Rectal smooth muscle tissue (tissue), 1 donor: ENCODE data around the gene OS9.
A peak's percentile ranks its signal among the peaks of the same experiment; 100 is the strongest.

Experiments used
- H3K27ac ChIP-seq: one replicate; pipeline ENCODE4 v1.7.0; 2013; ENCODE audit warnings: low read depth, low read length, inconsistent platforms
- H3K27me3 ChIP-seq: one replicate; pipeline ENCODE4 v1.7.0; 2013; ENCODE audit warnings: low read length; ENCODE audit not compliant: control insufficient read depth, insufficient read depth
- H3K36me3 ChIP-seq: one replicate; pipeline ENCODE4 v1.7.0; 2013; ENCODE audit warnings: low read length; ENCODE audit not compliant: control insufficient read depth, insufficient read depth
- H3K4me1 ChIP-seq: one replicate; pipeline ENCODE4 v1.7.0; 2013; ENCODE audit warnings: low read length; ENCODE audit not compliant: control insufficient read depth, insufficient read depth
- H3K4me3 ChIP-seq: one replicate; pipeline ENCODE4 v1.7.0; 2013; ENCODE audit warnings: low read length
- H3K9ac ChIP-seq: one replicate; pipeline ENCODE4 v1.7.0; 2013; ENCODE audit warnings: low read length

Gene OS9

DNA sequence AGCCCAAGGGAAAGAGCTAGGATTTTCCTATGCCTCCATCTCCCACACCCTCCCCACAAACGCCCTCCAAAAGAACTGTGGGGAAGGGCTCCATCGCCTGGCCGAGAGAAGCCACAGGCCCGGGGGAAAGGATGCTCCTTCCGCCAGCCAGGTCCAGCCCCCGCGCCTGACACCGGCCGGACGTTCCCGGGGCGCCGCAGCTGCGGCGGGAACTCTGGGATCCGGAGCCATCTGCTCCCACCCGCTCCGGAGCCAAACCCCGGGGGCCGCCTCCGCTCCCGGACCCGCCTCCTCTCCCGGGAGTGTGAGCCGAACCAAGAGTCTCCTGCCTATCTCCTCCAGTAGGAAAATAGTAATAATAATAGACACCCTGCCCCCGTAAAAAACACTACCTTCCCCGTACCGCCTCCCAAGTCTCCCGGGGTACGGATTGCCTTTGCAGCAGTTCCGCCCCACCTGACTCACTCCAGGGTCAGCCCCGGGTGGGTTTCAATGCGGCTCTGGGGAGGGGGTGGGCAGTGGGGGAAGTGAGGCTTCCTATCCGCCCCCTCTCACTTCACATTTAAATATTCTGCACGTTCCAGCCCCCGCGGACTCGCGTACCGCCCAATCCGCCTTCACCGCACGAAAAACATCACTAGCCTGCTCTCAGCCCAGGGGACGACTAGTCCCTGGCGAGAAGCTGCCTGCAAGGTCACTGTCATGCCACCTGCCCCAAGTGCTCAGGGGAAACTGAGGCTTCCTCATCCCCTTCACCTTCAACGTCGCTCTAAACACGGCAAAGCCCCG lies 42.2 kb downstream of the OS9 start:
- Histone ChIP-seq H3K27ac (no peak overlapping the region), H3K27me3 (peaks cover 35% of the 10 kb centered on the region), H3K36me3 (no peaks in the 10 kb centered on the region), H3K4me3 (no peak overlapping the region), H3K9ac (no peak overlapping the region), H3K4me1 (no peaks in the 10 kb centered on the region)

DNA sequence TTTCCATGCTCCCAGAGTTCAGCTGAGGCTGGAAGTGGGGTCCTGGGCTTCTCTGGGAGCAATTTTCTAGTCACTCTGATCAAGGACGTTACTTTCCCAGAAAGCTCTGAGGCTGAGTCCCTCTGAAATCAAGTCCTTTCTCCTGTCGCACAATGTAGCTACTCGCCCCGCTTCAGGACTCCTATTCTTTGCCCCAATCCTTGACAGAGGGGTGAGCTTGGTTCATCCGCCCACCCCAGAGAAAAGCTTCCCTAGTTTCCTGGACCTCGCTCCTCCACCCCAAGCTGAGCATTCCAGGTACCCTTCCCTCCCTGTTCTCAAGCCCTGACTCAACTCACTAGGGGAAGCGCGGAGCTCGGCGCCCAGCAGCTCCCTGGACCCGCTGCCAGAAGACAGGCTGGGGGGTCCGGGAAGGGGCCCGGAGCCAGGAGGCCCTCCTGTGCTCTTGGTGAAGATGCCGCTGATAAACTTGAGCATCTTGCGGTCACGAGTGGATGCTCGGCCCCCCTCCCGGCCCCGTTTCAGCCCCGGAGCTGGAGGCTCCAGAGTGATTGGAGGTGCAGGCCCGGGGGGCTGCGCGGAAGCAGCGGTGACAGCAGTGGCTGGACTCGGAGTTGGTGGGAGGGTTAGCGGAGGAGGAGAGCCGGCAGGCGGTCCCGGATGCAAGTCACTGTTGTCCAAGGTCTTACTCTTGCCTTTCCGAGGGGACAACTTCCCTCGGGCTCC lies 43.0 kb downstream of the OS9 start:
- Histone ChIP-seq H3K27me3 (peaks cover 35% of the 10 kb centered on the region), H3K36me3 (no peaks in the 10 kb centered on the region), H3K27ac (no peak overlapping the region), H3K4me1 (no peaks in the 10 kb centered on the region), H3K4me3 (no peak overlapping the region), H3K9ac (no peak overlapping the region)

DNA sequence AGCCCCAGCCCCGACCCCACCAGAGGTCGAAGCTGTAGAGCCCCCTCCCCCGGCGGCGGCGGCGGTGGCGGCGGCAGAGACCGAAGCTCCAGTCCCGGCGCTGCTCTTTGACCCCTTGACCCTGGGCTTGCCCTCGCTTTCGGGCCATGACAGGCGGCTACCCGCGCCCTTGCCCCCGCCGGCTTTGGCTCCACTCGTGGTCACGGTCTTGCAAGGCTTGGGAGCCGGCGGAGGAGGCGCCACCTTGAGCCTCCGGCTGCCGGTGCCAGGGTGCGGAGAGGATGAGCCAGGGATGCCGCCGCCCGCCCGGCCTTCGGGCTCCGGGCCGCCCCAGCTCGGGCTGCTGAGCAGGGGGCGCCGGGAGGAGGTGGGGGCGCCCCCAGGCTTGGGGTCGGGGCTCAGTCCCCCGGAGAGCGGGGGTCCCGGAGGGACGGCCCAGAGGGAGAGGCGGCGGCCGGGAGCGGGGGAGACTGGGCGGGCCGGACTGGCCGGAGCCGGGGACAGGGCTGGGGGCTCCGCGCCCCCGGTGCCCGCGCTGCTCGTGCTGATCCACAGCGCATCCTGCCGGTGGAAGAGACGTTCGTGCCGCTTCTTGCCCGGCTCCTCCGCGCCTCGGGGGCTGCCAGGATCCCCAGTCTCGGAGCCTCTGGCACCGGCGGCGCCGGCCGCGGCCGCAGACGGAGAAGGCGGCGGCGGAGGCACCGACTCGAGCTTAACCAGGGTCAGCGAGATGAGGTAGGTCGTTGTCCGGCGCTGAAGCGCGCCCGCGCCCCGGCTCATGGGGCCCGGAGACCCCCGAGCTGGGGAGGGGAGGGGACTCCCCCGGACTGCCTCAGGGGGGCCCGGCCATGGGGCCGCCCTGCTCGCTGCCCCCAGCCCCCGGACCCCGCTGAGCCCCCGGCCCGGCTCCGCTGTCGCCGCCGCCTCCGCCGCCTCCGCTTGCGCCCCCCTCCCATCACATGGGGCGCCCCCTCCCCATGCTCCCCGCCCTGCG lies 43.8 kb downstream of the OS9 start:
- no peak overlapping the region for H3K27ac ChIP-seq
- H3K9ac ChIP-seq, result no peak overlapping the region
- no peaks in the 10 kb centered on the region for H3K4me1 ChIP-seq
- H3K36me3 ChIP-seq, result no peaks in the 10 kb centered on the region
- no peak overlapping the region for H3K4me3 ChIP-seq
- H3K27me3 ChIP-seq, result peaks cover 32% of the 10 kb centered on the region

DNA sequence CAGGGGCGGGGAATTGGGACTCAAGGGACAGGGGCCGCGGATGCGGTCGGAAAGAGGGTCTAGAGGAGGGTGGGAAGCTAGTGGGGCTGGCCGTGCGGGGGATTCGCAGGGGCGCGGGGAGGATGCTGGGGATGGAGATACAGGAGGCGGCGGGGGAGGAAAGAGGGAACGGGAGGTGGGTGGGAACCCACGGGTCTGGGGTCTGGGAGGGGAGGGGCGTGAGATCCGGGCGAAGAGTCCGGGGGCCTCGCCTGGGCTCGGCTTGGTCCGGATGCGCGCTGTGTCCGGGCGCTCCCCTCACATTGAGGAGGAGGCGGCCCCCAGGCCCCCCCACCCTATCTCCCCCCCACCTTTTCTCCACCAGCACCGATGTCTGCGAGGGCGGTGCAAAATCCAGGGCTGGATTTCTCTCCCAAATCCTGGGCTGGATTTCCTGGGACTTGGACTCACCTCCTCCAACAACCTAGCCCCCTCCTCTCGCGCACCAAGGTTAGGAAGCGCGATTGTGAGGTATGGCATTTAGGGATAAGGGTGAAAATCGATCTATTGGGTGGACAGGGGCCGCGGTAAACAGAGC lies 44.8 kb downstream of the OS9 start, which contains the start of gene AGAP2:
Gene AGAP2, minus strand, starts transcription at position 82 of the 577 bp plus-strand sequence. CDS start 496 bp downstream, outside the sequence.
- Histone ChIP-seq H3K36me3 (no peaks in the 10 kb centered on the region), H3K9ac (no peak within 1 kb of the TSS), H3K27me3 (peaks cover 32% of the 10 kb centered on the region), H3K4me3 (no peak within 1 kb of the TSS), H3K4me1 (no peaks in the 10 kb centered on the region), H3K27ac (no peak within 1 kb of the TSS)

DNA sequence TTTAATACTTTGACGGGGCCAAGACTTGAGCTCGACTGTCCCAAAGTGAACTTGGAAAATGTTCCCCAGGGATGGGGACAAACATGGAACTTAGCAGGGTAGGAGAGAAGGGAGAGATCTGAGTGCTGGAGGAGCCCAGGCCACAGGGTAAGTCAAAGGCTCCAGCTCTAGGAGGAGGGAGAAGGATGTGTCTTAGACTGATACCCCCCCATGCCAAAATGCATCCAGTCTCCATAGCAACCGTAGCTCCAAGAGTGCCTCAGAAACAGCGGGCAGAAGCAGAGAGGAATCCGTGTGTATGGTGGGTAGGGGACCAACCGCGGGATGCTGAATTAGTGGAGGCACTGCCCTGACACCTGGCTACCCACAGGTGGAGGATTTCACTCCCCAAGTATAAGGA lies 45.5 kb downstream of the OS9 start:
- H3K4me1 ChIP-seq, result no peaks in the 10 kb centered on the region
- H3K27ac ChIP-seq, result no peak overlapping the region
- no peak overlapping the region for H3K4me3 ChIP-seq
- H3K36me3 ChIP-seq, result no peaks in the 10 kb centered on the region
- no peak overlapping the region for H3K9ac ChIP-seq
- peaks cover 30% of the 10 kb centered on the region for H3K27me3 ChIP-seq

DNA sequence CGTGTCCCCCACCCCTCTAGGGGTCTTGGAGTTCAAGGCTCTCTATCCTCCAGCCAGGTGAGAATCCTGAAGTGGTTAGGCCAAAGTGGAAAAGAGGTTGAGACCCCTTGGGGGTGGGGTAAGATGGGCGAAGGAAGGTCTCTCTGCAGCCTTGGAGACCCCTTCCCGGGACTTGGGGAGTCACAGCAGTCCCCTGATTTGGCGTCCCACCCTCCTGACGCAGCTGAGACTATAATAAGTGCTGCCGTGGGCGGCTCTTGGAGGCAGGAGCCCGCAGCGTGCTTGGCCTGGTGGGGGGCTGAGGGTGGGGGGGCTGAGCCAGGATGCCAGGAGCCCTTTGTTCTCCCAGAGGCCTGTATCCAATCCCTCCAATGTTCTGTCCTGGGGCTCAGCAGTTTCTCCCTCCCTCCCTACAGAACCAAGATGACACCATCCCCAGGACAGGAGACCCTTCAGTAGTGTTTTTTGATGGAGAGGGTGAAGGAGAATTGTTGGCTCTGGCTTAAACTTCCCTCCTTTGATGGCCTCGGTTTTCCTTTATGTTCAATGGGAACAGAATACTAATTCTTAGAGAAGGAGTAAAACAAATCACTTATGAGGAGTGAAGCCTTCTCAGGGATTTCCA lies 46.1 kb downstream of the OS9 start:
- Histone ChIP-seq H3K36me3 (no peaks in the 10 kb centered on the region), H3K4me3 (no peak overlapping the region), H3K4me1 (no peaks in the 10 kb centered on the region), H3K9ac (no peak overlapping the region), H3K27me3 (peaks cover 27% of the 10 kb centered on the region), H3K27ac (no peak overlapping the region)

DNA sequence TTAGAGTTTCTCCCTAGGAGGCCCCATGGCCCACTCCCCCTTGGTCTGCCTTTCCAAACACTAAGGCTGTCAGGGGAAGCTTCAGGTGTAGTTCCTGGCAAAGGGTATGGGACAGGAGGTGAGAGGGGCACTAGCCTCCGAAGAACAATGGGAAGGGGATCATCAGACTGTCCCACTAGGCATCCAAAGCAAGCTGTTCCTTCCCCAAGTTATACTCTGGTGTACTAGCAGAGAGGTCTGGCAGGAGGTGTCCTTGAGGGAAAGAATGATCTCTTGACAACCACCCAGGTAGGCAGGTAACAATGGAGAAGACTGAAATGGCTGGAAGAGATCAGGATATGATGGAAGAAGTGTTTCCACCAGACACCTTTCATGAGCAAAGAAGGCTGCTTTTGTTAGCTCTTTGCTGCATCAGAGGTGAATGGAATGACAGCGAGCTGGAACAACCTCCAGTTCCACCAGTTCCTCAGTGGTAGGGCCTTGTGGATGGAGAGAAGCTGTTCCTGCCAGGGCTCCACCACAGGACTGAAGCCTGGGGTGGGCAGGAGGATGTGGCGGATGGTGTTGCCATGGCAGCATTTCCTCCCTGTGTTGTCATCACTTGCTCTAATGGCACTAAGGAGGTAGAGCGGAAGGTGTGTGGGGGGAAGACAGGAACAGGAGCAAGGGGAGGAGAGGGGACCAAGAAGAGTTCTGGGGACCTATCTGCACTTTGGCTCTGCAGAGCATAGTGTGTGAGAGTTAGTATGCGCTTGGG lies 46.9 kb downstream of the OS9 start:
- Histone ChIP-seq H3K4me3 (peak overlapping the region; percentile 51), H3K9ac (no peak overlapping the region), H3K27ac (no peak overlapping the region), H3K4me1 (peaks cover 4% of the 10 kb centered on the region), H3K27me3 (peaks cover 21% of the 10 kb centered on the region), H3K36me3 (no peaks in the 10 kb centered on the region)

DNA sequence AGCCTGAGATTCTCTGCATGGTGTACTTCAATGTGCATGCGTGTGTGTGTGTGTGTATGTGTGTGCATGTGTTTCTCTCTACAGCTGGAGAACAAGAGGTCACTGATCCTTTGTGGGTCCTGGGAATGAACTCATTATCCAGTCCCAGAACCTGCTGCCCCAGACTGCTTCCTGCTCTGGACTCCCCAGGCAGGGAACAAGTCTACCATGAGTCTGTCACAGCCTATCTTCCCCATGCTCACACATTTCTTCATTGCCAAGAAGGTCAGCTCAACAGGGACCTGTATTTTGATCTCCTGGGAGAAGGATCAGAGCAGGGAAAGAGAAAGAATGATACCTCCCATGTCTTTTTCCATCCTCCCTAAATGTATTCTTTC lies 47.5 kb downstream of the OS9 start:
- peak overlapping the region; percentile 51 for H3K4me3 ChIP-seq

DNA sequence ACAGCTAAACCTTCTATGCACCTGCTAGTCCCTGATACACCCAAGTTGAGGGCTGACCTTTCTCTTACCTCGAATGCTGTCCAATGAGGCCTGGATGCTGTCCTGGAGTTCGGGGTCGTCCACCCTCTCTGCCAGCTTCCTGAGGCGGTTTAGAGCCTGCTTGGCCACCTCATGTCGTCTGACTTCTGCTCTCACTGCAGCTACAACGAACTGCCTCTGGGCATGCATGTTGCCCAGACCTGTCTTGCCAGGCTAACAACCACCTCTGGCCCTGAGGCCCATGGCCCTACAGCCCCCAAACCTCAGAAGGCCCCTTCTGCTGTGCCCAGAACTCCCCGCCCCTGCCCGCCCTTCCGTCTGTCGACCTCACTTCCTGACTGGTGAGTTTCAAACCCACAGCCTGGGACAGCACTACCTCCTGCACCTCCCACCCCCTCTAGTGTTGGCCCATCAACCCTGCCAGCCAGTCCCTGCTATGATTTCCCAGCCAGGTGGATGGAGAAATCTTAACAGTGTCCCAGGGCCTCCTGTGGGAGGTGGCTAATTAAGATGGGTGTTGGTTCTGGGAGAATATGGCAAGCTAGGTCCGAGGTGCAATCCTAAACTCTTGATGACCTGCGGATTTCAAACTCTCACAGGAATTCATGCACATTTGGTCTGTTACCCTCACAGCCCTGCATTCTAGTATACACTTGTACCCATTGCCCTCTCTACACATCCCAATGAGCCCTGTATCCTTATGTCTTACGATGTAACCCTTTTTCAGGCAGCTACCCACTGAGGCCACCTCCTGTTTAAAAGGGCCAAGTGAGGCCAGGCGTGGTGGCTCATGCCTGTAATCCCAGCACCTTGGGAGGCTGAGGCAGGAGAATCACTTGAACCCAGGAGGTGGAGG lies 48.2 kb downstream of the OS9 start:
- Histone ChIP-seq H3K4me3 (peak overlapping the region; percentile 51), H3K27ac (no peak overlapping the region), H3K4me1 (peaks cover 5% of the 10 kb centered on the region), H3K36me3 (peaks cover 2% of the 10 kb centered on the region), H3K27me3 (peaks cover 14% of the 10 kb centered on the region), H3K9ac (no peak overlapping the region)

More for the DNA sequence above, 47.5 kb downstream of the OS9 start:
- H3K4me1 ChIP-seq, result peaks cover 5% of the 10 kb centered on the region
- H3K27me3 ChIP-seq, result peaks cover 20% of the 10 kb centered on the region
- H3K36me3 ChIP-seq, result no peaks in the 10 kb centered on the region
- no peak overlapping the region for H3K9ac ChIP-seq
- no peak overlapping the region for H3K27ac ChIP-seq

DNA sequence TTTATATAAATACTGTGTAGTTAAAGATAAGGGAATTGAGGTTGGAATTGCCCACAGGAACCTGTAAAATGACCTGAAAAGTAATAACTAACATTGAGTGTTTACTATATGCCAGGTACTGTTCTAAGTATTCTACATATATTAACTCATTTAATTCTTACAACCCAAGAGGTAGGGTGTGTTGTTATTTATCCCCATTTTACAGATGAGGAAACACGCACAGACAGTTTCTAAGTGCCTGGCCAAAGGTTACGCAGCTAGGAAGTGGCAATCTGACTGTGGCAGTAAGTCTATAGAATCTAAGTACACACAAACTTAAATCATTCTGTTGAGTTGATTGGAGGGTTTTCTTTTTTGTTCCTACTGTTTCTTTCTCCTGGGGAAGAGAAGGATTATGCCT lies 49.8 kb downstream of the OS9 start:
- Histone ChIP-seq H3K9ac (no peak overlapping the region), H3K27ac (no peak overlapping the region), H3K4me1 (peaks cover 5% of the 10 kb centered on the region), H3K36me3 (peaks cover 9% of the 10 kb centered on the region), H3K27me3 (peaks cover 10% of the 10 kb centered on the region), H3K4me3 (no peak overlapping the region)
